HFFc6 (cell line): ENCODE results near the gene PRDM13. TPM values are rescaled to one million over a fixed set of nuclear protein-coding genes. Genes with fewer than 3 reads are reported as not detected.

Experiments used
- DNase-seq: peaks from one replicate; pipeline ENCODE4 v3.0.0-alpha.2; 2018
- H3K27ac Mint-ChIP-seq: 2 replicates; pipeline ENCODE4 v1.8.0; 2020; ENCODE audit warnings: mild to moderate bottlenecking, mixed read lengths
- H3K27me3 Mint-ChIP-seq: 2 replicates; pipeline ENCODE4 v1.8.0; 2021; ENCODE audit warnings: mild to moderate bottlenecking, moderate library complexity, mixed read lengths; ENCODE audit not compliant: insufficient read depth
- H3K36me3 Mint-ChIP-seq: 2 replicates; pipeline ENCODE4 v1.8.0; 2021; ENCODE audit warnings: low read depth, mixed read lengths
- H3K4me1 Mint-ChIP-seq: 2 replicates; pipeline ENCODE4 v1.8.0; 2020; ENCODE audit warnings: low read depth, mixed read lengths
- H3K4me3 Mint-ChIP-seq: 2 replicates; pipeline ENCODE4 v1.8.0; 2020; ENCODE audit warnings: mild to moderate bottlenecking, moderate library complexity, mixed read lengths
- H3K9me3 Mint-ChIP-seq: 2 replicates; pipeline ENCODE4 v1.8.0; 2020; ENCODE audit warnings: mild to moderate bottlenecking, mixed read lengths
- total RNA-seq, 6 experiments: library from RNA; stranded (reverse); fragmentation: NEBNext Ultra II Directional; extraction: Animal tissue kit (Norgen Biotek cat#: 25700); gene quantifications; 2 replicates in 1 of 6; 3 replicates in 5 of 6; pipeline ENCODE4 v1.2.3, GENCODE V29; 2021
- TF ChIP-seq, protein P1 (sequence below): fragments of 200-600 bp; sonication (generic); IDR thresholded peaks from 2 replicates; pipeline ENCODE4 v1.5.0; 2021; ENCODE audit warnings: antibody characterized with exemption, mild to moderate bottlenecking

PRDM13 gene
- total RNA-seq, 6 experiments from 2014 or later, result not detected

GRCh38 chr6:99611148-99611547 is 4.5 kb downstream of the PRDM13 start:
- Mint-ChIP-seq H3K9me3 (no peaks in the 10 kb centered on the region), H3K27ac (no peak overlapping the region), H3K4me1 (0 out of 2 replicates have a peak, but pooled peaks cover 5% of the 10 kb centered on the region), H3K4me3 (no peak overlapping the region), H3K27me3 (peaks cover 51% of the 10 kb centered on the region), H3K36me3 (no peaks in the 10 kb centered on the region)
- TF ChIP-seq, protein P1, sequence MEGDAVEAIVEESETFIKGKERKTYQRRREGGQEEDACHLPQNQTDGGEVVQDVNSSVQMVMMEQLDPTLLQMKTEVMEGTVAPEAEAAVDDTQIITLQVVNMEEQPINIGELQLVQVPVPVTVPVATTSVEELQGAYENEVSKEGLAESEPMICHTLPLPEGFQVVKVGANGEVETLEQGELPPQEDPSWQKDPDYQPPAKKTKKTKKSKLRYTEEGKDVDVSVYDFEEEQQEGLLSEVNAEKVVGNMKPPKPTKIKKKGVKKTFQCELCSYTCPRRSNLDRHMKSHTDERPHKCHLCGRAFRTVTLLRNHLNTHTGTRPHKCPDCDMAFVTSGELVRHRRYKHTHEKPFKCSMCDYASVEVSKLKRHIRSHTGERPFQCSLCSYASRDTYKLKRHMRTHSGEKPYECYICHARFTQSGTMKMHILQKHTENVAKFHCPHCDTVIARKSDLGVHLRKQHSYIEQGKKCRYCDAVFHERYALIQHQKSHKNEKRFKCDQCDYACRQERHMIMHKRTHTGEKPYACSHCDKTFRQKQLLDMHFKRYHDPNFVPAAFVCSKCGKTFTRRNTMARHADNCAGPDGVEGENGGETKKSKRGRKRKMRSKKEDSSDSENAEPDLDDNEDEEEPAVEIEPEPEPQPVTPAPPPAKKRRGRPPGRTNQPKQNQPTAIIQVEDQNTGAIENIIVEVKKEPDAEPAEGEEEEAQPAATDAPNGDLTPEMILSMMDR, result no peak
- DNase-seq, result no peak

DNA sequence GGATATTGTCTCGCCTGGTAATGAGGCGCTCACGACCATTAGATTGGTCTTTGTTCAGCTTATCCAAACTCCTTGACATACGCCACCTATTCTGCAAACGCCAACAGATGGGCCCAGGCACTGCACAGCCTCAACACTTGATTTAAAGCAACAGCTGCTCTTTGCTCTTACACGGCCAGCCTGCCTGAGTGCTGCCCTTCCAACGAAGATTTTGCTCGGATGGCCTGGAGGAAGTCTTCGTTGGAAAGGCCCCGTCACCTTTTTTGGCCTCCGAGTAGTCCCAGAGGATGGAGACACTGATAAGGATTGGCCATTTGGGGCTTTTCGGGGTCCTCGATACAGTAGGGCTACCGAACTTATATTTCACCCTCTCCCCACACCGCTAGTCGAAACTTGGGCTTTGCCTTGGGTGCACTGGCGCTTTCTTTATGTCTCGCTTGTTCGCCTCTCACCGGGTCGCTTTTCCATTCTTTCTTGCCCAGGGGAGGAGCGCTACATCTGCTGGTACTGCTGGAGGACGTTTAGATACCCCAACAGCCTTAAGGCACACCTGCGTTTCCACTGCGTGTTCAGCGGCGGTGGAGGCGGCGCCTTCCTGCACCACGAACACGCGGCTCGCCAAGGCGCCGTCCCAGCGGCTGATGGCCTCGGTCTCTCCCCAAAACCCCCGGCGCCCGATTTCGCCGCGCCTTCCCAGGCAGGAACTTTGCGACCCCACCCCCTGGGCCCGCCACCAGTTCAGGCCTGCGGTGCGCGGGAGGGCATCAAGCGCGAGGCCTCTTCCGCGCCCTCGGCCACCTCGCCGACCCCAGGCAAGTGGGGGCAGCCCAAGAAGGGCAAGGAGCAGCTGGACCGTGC is 6.1 kb downstream of the PRDM13 start:
- no peak for DNase-seq
- Mint-ChIP-seq H3K36me3 (no peaks in the 10 kb centered on the region), H3K9me3 (no peaks in the 10 kb centered on the region), H3K4me3 (no peak overlapping the region), H3K27ac (no peak overlapping the region), H3K27me3 (peaks cover 43% of the 10 kb centered on the region), H3K4me1 (0 out of 2 replicates have a peak, but pooled peaks cover 5% of the 10 kb centered on the region)
- TF ChIP-seq, protein P1, result no peak

GRCh38 chr6:99613409-99613704 is 6.7 kb downstream of the PRDM13 start:
- H3K4me3 Mint-ChIP-seq, result no peak overlapping the region

DNA sequence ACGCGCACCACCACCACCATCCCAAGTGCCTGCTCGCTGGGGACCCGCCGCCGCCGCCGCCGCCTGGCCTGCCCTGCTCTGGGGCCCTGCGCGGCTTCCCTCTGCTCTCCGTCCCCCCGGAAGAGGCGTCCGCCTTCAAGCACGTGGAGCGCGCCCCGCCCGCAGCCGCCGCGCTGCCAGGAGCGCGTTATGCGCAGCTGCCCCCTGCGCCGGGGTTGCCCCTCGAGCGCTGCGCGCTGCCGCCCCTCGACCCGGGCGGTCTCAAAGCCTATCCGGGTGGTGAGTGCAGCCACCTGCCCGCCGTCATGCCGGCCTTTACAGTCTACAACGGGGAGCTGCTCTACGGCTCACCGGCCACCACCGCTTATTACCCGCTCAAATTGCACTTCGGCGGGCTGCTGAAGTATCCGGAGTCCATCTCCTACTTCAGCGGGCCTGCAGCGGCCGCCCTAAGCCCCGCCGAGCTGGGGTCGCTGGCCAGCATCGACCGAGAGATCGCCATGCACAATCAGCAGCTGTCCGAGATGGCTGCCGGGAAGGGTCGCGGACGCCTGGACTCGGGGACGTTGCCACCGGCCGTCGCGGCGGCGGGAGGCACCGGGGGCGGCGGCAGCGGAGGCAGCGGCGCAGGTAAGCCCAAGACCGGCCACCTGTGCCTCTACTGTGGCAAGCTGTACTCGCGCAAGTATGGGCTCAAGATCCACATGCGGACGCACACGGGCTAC is 7.2 kb downstream of the PRDM13 start:
- H3K27me3 Mint-ChIP-seq, result peaks cover 36% of the 10 kb centered on the region
- no peak for DNase-seq
- peaks cover 4% of the 10 kb centered on the region; the same call in 1 of the 2 replicates for H3K36me3 Mint-ChIP-seq
- H3K27ac Mint-ChIP-seq, result no peak overlapping the region
- H3K4me1 Mint-ChIP-seq, result 0 out of 2 replicates have a peak, but pooled peaks cover 5% of the 10 kb centered on the region
- no peak overlapping the region for H3K4me3 Mint-ChIP-seq
- no peaks in the 10 kb centered on the region for H3K9me3 Mint-ChIP-seq
- TF ChIP-seq, protein P1, result no peak

More at GRCh38 chr6:99613409-99613704, 6.7 kb downstream of the PRDM13 start:
- no peaks in the 10 kb centered on the region for H3K9me3 Mint-ChIP-seq
- TF ChIP-seq, protein P1, result peak; percentile 58; the same call in 1 of the 2 replicates
- 0 out of 2 replicates have a peak, but pooled peaks cover 5% of the 10 kb centered on the region for H3K4me1 Mint-ChIP-seq
- no peak overlapping the region for H3K27ac Mint-ChIP-seq
- H3K27me3 Mint-ChIP-seq, result peaks cover 40% of the 10 kb centered on the region
- peaks cover 3% of the 10 kb centered on the region; the same call in 1 of the 2 replicates for H3K36me3 Mint-ChIP-seq
- no peak for DNase-seq

GRCh38 chr6:99614430-99615186 is 8.0 kb downstream of the PRDM13 start:
- Mint-ChIP-seq H3K27ac (no peak overlapping the region), H3K4me3 (no peak overlapping the region), H3K9me3 (no peaks in the 10 kb centered on the region), H3K36me3 (peaks cover 4% of the 10 kb centered on the region; the same call in 1 of the 2 replicates), H3K27me3 (peaks cover 30% of the 10 kb centered on the region), H3K4me1 (0 out of 2 replicates have a peak, but pooled peaks cover 5% of the 10 kb centered on the region)
- TF ChIP-seq, protein P1, result no peak
- no peak for DNase-seq
